ENCODE measurements around the gene PPDPF.
"Not testable (repeated sequence)": the region's sequence is repeated elsewhere in the genome, so short reads cannot be mapped to it uniquely, and the experiment has no call there.

The PPDPF gene

DNA sequence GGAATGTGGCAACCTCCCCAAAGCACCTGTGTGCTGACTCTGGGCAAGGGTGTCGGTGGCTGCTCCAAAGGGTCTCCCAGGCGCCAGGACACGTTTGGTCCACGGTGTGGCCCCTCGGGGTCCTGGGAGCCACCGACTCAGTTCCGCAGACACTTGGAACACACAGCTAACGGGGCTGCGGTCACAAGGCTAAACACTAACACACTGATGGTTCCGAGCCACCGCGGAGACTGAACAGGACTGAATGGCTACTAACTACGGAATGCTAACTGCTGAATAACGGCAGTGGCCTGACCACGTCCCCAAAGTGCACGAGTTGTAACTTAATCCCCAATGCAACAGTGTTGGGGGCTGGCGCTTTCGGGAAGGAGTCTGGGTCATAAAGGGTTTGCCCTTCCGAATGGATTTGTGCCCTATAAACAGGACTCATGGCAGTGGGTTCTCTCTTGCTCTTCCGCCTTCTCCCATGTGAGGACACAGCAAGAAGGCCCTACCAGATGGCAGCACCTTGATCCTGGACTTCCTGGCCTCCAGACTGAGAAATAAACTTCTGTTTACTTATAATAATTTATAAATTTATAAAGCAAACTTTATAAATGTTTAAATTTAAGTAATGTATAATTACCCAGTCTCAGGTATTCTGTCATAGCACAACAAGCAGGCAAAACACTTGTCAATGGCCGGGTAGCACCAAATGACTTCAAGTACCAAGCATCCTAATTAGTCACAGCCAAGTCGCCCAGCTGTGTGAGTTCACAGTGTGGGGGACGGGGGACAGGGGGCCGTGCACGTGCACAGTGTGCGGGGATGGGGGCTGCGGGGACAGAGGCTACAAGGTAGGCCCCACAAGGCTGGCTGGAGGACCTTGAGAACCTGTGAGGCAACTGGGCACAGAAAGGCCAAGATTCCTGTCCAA is 19.4 kb upstream of the PPDPF start:
- DNase-seq, result no peak

DNA sequence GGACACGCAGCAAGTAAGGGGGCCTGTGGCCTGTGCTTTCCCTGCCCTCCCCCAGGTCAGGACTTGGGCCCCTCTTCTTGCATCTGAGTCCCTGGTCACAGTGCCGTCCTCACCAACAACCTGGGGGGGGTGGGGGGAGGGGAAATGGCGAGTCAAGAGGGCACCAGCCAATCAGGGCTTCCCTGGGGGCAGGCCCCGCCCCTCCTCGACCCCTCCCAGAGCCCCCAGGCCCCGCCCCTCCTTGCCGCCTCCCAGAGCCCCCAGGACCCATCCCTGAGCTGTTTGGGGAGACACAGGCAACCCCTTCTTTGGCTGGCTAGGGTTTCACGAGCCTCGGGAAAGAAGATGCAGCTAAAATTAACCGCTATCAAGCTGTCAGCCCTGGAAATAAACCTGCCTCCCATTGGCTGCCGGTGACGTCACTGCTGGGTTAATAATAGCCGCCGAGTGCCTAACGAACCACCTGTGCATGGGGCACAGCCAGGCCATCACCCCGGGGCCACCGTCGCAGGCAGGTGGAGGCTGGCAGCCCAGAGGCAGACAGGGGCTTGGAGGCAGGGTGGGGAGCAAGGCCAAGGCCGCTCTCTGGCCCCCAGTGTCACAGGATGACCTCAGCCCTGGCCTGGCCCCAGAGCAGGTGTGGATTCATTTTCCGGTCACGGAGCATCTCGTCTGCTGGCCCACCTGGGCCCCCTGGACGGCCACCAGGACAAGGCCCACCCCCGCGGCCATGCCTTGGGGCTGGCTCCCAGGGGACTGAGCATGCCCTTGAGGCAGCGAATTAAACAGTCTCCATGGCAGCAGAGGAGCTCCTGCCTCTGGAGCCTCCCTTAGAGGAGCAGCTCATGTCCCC is 18.5 kb upstream of the PPDPF start:
- no peak for DNase-seq

DNA sequence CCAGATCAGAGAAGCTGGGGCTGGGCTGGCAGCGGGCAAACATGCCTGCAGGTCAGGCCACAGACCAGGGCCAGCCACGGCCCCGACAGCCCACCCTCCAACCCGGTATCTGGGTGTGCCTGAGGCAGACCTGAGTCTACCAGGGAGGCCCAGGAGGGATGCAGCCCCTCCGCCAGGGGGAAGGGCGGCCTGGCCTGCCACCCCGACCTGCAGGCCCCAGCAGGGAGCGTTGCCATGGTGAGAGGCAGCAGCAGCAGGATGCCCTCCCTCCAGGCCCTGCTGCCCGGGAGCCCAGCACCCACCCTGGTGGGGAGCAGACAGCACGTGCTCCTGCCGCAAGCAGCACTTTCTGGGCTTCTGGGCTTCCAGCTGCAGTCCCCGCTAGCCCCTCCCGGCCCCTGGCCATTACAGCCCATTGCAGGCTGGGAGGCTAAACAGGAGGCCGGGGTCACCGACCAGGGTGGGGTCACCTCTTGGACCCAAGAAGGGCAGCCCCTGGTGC is 17.8 kb upstream of the PPDPF start:
- no peak for DNase-seq

GRCh38 chr20:63503524-63503923 is 17.0 kb upstream of the PPDPF start:
- DNase-seq, result no peak

DNA sequence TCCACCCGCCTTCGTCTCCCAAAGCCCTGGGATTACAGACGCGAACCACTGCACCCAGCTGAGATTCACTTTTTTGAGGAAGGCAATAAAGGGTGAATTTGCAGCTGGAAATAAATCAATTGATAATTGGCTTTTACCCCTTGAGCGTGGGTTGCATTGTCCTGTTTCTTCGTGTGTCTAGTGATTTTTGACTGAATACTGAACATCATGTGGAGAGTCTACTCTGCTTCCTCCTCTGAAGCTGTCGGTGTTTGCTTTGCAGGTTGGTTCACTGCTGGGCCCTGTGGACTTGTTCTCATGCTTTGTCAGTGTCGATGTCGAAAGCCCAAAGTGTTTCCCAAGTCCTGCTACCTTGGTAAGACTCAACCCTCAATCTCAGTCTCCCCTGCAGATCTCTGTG is 15.9 kb upstream of the PPDPF start:
- DNase-seq, result no peak

GRCh38 chr20:63505281-63505680 is 15.3 kb upstream of the PPDPF start:
- no peak for DNase-seq

DNA sequence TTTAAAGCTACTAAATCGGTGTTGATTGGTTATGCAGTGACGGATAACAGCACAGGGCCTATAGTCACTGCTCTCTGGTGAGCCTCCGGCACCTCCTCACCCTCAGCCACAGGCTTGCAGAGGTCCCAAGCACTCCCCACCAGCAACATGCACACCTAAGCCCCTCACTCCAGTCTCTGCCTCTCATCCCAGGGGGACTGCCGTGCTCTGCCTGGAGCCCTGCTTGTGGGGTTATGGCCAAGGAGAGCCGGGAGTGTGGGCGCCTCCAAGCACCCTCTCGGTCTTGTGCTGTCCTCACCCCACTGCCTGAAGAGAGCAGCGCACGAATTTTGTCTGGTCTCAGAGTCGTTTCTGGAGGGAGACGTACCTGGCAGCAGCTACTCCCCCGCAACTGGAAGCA is 14.8 kb upstream of the PPDPF start:
- DNase-seq, result no peak

DNA sequence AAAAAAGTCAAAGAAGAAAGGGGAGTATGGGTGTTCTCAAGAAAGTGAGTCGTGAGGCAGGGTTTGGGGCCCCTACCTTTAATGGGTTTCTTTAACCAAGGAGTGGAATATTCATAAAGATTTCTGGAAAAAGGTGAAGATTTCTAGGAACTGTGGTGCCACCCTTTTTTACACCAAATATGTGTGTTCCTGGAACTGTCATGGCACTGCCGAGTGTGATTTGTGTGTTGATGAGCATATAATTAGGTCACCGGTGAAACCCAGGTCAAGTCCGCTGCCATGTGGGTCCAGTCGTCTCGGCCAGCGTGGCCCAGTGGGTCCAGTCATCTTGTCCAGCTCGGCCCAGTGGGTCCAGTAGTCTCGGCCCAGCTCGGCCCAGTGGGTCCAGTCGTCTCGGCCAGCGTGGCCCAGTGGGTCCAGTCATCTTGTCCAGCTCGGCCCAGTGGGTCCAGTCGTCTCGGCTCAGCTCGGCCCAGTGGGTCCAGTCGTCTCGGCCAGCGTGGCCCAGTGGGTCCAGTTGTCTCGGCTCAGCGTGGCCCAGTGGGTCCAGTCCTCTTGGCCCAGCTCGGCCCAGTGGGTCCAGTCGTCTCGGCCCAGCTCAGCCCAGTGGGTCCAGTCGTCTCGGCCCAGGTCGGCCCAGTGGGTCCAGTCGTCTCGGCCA is 13.4 kb upstream of the PPDPF start:
- DNase-seq, result no peak

- no peak for DNase-seq
Measured at GRCh38 chr20:63508072-63508768, 12.3 kb upstream of the PPDPF start.

DNA sequence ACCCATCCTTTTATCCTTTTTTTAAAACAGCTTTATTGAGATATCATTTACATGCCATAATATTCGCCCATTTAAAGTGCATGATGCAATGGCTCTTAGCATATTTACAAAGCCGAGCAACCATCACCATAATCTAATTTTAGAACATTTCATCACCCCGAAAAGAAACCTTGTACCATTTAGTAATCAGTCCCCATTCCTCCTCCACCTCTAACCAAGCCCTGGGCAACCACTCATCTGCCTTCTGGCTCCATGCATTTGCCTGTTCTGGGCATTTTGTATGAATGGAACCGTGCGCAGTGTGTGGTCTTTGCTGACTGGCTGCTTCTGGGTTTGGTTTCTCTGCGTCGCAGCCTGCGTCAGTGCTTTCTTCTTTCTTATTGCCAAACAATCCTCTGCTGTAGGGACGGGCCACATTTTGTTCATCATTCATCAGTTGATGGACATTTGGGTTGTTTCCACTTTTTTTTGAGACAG is 11.4 kb upstream of the PPDPF start:
- no peak for DNase-seq

- DNase-seq, result no peak
Measured at GRCh38 chr20:63513207-63513606, 7.4 kb upstream of the PPDPF start.

DNA sequence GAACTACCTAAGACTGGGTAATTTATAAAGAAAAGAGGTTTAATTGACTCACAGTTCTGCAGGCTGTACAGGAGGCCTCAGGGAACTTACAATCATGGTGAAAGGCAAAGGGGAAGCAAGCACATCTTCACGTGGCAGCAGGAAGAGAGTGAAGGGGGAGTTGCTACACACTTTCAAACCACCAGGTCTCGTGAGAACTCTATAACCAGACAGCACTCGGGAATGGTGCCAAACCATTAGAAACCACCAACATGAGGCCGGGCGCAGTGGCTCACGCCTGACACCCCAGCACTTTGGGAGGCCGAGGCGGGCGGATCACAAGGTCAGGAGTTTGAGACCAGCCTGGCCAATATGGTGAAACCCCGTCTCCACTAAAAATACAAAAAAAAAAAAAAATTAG is 6.0 kb upstream of the PPDPF start:
- DNase-seq, result not testable (repeated sequence)

DNA sequence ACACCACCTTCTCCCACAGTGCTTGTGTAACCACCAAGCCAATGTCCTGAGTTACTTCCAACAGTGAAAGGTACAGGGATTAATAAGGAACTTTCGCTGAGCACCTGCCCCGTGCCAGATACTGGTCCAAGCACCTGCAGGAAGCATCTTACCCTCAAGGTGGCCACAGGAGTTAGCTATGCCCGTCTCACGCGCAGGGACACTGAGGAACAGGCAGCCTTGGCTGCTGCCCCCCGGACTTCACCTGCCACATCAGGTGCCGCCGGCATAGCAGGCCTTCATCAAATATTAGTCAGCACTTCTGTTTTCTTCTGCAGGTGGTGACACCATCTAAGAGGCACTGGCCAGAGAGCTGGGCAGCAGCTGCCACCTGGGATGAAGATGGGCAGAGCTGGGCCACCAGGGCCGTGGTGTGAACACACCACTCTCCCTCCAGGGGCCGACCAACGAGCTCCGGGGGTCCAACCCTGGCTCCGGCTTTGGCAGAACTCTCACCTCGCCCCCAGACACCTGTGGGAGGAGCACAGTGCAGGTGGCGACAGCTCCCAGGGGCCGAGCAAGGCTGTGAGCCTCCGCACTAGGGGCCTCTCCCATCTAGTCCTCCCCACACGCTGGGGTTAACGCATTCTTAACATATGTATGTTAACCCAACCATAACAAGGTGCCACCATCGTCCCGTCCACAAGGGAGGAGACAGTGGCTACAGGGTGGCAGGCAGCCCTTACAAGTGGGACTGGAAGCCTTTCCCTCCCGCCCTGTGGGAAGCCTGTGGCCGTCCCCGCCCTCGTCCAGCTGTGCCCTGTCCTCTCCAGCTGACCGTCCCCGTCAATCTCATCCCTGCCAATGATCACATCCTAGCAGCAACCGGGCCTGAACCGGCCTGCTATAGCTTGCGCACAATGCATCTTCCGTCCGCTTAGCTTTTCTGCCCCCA is 2.9 kb upstream of the PPDPF start:
- DNase-seq, result no peak

DNA sequence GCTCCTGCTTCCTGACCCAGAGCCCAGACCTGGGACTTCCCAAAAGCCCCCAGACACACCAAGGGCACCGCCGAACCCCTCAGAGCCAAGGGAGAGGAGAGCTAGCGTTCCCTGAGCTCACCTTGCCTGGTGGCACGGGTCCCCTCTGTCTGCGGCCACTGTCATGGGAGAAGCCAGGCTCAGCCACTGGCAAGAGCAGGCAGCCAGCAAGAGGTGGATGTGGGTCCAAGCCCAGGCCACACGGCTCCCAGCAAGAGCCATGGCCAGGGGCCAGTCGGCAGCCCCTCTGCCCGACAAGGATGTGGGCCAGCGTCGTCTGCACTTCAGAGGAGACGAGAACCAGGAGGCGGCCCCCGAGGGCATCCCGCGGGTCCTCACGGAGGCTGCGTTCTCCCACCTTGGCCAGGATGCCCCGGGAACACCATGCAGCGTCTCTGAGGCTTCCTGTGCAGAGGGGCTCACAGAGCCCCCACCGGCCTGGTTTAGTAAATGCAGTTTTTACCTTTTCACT is 2.2 kb upstream of the PPDPF start:
- DNase-seq, result no peak

- no peak for DNase-seq
Measured at GRCh38 chr20:63518946-63519667, 1.5 kb upstream of the PPDPF start.

- peak; percentile 57 for DNase-seq
Measured at GRCh38 chr20:63519668-63520503, 679 bp upstream of the PPDPF start.

DNA sequence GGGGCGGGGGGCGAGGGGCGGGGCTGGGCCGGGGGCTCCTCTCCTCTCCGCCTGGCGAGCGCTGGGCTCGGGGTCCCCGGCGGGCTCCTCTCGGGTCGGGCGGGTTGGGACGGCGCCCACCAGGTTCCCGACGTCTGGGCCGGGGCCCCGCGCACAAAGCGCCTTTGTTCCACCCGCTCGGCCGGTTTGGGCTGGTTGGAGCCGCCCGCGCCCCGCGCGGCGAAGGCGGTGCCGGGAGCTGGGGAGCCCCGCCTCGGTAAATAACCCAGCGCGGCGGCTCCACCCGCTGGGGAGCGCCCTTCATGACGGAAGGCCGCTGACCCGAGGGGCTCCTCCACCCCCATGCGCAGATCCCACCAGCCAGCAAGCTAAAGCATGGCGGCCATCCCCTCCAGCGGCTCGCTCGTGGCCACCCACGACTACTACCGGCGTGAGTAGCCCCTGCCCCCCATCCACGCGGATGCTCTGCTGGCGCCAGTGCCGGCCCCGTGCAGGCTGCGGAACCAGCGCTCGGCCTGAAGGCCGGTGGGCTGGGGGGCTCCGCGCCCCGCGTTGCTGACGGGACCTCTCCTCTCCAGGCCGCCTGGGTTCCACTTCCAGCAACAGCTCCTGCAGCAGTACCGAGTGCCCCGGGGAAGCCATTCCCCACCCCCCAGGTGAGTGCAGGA is 503 bp downstream of the PPDPF start:
- DNase-seq, result peak; percentile 58

GRCh38 chr20:63521602-63522001 is 1.0 kb downstream of the PPDPF start:
- no peak for DNase-seq

Data from effector CD4-positive, alpha-beta T cell (primary cell).